DND-41 (cell line): ENCODE data around the gene SUPT3H.

Source experiments
- CTCF ChIP-seq: IDR thresholded peaks from 2 replicates; pipeline ENCODE4 v1.5.1; 2012; ENCODE audit warnings: borderline replicate concordance, low read length, moderate library complexity, mild to moderate bottlenecking; ENCODE audit not compliant: poor library complexity, severe bottlenecking; ENCODE audit errors: extremely low read depth
- EZH2 ChIP-seq: IDR thresholded peaks from 3 replicates; pipeline ENCODE4 v1.6.1; 2012; ENCODE audit warnings: borderline replicate concordance, low read depth, mild to moderate bottlenecking, moderate library complexity, low read length, inconsistent platforms; ENCODE audit not compliant: severe bottlenecking

- TF ChIP-seq CTCF (no peak), EZH2 (no peak)
Observed at GRCh38 chr6:44925100-44925739, 452.5 kb downstream of the SUPT3H start.
